ENCODE data around the gene TCF3. TPM values are rescaled to one million over a fixed set of nuclear protein-coding genes. Genes with fewer than 3 reads are reported as not detected.
"Not testable (repeated sequence)": the region's sequence is repeated elsewhere in the genome, so short reads cannot be mapped to it uniquely, and the experiment has no call there.

TCF3 gene
- total RNA-seq, 2 donors from 2014 or later = 18.5 to 28.7 TPM

DNA sequence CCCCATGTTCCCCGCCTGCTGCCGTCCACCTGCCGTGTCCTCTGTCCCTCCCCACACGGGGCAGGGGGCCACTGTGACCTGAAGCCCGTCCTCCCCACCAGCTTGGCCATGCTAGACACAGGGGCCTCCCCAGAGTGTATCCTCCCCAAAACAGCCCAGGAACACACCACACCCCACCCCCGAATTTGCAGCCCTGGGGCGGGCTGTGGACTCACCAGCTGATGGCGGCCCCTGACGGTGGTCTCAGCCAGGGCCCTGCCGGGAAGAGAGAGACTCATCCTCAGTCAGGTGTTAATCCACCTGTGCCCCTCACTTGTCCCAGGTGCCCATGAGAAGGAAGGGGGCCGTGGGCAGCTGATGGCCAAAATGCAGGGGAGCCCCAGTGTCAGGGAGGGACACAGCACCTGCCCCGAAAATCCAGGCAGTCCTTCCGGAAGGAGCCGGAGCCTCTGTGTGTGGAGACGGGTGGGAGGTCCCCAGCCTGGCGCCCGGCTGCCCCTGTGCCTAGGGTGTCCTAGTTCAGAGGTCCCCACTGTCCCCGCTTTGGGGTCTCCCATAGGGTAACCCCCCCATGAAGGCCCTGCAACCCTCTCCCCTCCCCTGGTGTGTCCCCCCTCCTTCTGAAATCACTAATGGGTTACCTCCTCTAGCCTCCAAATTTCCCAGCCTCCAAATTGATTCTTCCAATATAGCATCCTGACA lies 39.3 kb upstream of the TCF3 start:
- H3K27me3 ChIP-seq = peaks cover 0 to 13% of the 10 kb centered on the region in 2 donors
- no peak overlapping the region for H3K4me3 ChIP-seq
- H3K27ac ChIP-seq = no peak overlapping the region
- no peak for DNase-seq (ENCODE audit: low spot score)
- TF ChIP-seq, protein P1, sequence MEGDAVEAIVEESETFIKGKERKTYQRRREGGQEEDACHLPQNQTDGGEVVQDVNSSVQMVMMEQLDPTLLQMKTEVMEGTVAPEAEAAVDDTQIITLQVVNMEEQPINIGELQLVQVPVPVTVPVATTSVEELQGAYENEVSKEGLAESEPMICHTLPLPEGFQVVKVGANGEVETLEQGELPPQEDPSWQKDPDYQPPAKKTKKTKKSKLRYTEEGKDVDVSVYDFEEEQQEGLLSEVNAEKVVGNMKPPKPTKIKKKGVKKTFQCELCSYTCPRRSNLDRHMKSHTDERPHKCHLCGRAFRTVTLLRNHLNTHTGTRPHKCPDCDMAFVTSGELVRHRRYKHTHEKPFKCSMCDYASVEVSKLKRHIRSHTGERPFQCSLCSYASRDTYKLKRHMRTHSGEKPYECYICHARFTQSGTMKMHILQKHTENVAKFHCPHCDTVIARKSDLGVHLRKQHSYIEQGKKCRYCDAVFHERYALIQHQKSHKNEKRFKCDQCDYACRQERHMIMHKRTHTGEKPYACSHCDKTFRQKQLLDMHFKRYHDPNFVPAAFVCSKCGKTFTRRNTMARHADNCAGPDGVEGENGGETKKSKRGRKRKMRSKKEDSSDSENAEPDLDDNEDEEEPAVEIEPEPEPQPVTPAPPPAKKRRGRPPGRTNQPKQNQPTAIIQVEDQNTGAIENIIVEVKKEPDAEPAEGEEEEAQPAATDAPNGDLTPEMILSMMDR (IDR thresholded peaks at IDR 0.05) = no peak
- H3K4me1 ChIP-seq = no peaks in the 10 kb centered on the region
- H3K36me3 ChIP-seq = no peaks in the 10 kb centered on the region
- H3K9me3 ChIP-seq = peaks cover 0 to 15% of the 10 kb centered on the region in 2 donors

DNA sequence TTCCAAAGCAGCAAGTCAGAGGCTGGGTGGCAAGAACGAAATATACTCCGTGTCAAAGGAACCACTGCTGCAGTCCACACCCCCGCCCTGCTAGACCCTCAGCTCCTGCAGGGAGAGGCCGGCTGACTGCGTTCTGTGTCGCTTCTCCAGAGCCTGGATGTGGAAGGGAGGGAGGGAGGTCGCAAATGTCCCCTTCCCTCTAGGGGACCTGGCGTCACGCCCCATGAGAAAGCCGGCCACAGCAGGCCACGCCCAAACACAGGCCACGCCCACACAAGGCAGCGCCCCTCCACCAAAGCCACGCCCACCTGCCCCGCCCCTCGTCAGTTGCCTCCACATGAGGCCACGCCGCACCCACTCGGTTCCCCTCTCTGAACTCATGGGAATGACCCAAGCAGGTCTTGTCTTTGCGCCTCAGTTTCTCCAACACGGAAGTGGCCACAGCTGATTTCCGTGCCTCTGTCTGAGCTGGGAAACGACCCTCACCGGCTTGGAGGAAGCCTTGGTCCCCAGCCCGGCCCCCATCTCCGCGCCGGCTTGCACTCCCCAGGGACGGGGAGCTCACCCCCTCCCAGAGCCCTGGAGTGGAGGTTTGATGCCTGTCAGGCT lies 38.4 kb upstream of the TCF3 start:
- DNase-seq (ENCODE audit: low spot score) = no peak
- peaks cover 0 to 13% of the 10 kb centered on the region in 2 donors for H3K27me3 ChIP-seq
- TF ChIP-seq, protein P1 (IDR thresholded peaks at IDR 0.05) = no peak
- H3K36me3 ChIP-seq = no peaks in the 10 kb centered on the region
- H3K27ac ChIP-seq = no peak overlapping the region
- H3K4me3 ChIP-seq = no peak overlapping the region
- peaks cover 0 to 13% of the 10 kb centered on the region in 2 donors for H3K9me3 ChIP-seq
- H3K4me1 ChIP-seq = no peaks in the 10 kb centered on the region

DNA sequence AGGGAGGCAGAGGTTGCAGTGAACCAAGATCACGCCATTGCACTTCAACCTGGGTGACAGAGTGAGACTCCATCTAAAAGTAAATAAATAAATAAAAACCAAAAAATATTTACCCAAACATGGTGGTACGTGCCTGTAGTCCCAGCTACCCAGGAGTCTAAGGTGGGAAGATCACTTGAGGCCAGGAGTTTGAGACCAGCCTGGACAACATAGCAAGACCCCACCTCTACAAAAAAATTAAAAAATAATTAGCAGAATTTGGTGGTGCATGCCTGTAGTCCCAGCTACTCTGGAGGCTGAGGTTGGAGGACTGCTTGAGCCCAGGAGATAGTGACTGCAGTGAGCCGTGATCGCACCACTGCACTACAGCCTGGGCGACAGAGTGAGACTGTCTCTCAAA lies 33.4 kb upstream of the TCF3 start:
- H3K9me3 ChIP-seq; H3K4me1 ChIP-seq; H3K4me3 ChIP-seq; H3K27ac ChIP-seq; DNase-seq (ENCODE audit: low spot score); H3K36me3 ChIP-seq; H3K27me3 ChIP-seq: not testable (repeated sequence)

DNA sequence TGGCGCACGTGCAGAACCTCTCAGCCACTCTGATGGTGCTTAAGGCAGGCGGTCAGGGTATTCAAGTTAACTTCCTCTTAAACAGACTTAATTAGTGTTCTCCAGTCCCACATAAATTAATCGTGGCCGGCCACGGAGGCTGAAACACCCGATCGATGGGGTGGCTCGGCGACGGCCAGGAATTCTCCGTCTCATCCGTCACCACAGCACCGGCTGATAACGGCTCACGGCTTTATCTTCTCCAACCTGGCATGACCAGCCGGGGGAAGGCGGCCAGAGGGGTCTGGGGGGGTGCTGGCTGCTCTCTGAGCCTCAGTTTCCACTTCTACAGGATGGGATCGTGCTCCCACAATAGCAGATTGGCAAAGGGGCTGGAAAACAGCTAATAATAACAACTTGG lies 32.6 kb upstream of the TCF3 start:
- no peak for DNase-seq (ENCODE audit: low spot score)
- Histone ChIP-seq H3K9me3 (no peaks in the 10 kb centered on the region), H3K4me3 (no peak overlapping the region), H3K27ac (no peak overlapping the region), H3K36me3 (no peaks in the 10 kb centered on the region), H3K4me1 (no peaks in the 10 kb centered on the region), H3K27me3 (no peaks in the 10 kb centered on the region)
- TF ChIP-seq, protein P1 (IDR thresholded peaks at IDR 0.05) = no peak

DNA sequence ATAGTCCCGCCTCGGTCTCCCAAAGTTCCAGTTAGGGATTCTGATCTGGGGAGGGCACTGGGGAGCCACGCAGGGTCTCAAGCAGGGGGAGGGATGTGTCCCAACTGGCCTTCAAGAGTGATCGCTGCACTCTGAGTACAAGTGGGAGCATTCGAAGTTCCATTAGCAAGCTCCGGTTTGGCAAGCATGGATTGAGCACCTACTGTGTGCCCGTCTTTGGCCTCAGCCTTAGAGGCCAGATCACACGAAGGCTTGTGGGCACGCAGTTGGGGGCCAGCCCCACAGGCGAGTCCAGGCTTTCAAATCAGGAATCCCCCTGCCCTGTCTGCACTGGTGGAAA lies 32.1 kb upstream of the TCF3 start:
- no peak overlapping the region for H3K27ac ChIP-seq
- no peaks in the 10 kb centered on the region for H3K36me3 ChIP-seq
- no peak for DNase-seq (ENCODE audit: low spot score)
- TF ChIP-seq, protein P1 (IDR thresholded peaks at IDR 0.05) = no peak
- H3K4me1 ChIP-seq = no peaks in the 10 kb centered on the region
- no peaks in the 10 kb centered on the region for H3K9me3 ChIP-seq
- H3K27me3 ChIP-seq = no peaks in the 10 kb centered on the region
- H3K4me3 ChIP-seq = no peak overlapping the region

DNA sequence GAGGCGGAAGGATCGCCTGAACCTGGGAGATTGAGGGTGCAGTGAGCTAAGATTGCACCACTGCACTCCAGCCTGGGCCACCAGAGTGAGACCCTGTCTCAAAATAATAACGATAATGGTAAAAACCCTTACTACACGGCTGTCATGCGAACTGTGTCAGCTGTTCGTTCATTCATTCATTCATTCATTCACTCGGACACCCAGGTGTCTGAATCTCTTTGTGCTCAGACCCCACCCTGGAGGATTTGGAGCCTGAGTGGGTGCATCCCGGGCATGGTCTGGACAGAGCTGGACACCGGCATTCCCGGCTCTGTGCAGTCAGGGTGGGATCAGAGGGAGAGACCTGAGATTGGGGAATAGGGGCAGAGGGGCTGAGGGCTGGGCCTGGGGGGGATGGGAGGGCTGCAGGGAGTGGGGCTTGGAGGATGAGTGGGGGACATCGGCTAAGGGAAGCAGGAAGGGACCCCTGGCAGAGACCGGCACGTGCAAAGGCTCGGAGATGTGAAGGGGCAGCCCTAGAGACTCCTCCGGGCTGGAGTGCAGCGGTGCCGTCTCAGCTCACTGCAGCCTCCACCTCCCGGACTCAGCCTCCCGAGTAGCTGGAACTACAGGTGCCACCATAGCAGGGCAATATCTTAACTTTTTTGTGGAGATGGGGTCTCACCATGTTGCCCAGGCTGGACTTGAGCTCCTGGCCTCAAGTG lies 31.6 kb upstream of the TCF3 start:
- Histone ChIP-seq H3K36me3 (no peaks in the 10 kb centered on the region), H3K9me3 (no peaks in the 10 kb centered on the region), H3K4me3 (no peak overlapping the region), H3K27ac (no peak overlapping the region), H3K4me1 (no peaks in the 10 kb centered on the region), H3K27me3 (no peaks in the 10 kb centered on the region)
- no peak for DNase-seq (ENCODE audit: low spot score)
- TF ChIP-seq, protein P1 (IDR thresholded peaks at IDR 0.05) = no peak

Measured in right atrium auricular region (tissue), 2 donors.